ENCODE results near the gene ATOX1.

GRCh38 chr5:151709109-151709735, 49.2 kb downstream of the ATOX1 start:
- TF ChIP-seq CTCF (IDR thresholded peaks at IDR 0.05) = no peak
- no peak for TF ChIP-seq EZH2 (IDR thresholded peaks at IDR 0.05; ENCODE audit: borderline replicate concordance, insufficient read depth, low read depth, low read length, poor library complexity, severe bottlenecking)

Measured in B cell (primary cell).